CD4-positive, alpha-beta T cell treated with Interleukin-17A for 4 hours (primary cell): ENCODE measurements around the gene EPB41.
"Not testable (repeated sequence)": the region's sequence is repeated elsewhere in the genome, so short reads cannot be mapped to it uniquely, and the experiment has no call there.

Experiments
- DNase-seq: peaks from one replicate; pipeline ENCODE4 v3.0.0-alpha.2; 2020; ENCODE audit warnings: mixed read lengths

EPB41 gene

DNA sequence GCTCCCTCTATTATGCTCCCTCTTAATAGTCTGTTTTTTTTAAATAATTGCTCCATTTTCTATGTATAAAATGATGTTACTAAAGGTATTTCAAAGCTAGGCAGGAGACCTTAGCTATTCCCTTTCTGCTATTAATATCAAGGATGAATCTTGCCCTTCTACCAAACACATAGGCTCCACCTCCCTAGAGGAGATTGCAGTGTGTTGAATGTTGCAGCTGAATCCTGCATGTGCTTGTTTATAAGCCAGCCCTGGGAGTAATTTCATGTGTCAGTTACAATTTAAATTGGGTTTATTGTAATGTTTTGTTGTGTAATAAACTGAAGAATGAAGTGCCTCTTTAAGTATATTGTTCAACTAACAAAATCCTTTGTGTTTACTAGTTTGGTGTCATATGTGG lies 143.3 kb downstream of the EPB41 start:
- no peak for DNase-seq

DNA sequence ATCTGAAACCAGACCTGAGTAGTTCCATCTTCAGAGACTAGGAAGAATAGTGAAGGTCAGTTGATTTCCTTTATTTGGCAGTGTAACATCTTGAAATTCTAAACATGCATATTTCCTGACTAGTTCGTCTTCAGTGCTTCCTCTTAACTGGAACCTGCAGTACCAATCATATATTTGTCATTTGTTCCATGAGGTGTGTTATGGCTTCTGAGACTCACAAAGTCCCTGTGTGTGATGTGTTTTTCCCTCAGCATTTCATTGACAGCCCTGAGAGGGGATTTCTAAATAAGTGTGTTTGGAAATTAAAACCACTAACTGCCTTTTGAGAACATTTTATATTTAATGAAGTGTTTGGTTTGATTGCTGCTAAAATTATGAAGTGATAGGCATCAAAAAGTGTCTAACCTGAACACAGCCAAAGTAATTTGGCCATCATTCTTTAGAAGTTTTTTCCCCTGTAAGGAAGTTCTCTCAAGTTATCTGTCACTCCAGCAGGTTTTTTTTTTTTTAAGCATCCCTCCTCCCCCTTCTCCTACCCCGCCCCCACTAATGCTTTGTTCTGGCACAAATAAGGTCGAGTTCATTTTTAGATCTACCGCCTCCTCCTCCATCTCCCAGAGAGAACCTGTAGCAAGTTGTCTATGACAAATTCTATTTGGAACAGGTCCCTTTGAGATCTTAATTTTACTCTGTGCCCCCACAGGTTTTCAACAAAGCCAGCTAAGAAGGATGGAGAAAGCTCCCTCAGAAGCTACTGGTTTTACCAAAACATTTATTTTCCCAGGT lies 148.0 kb downstream of the EPB41 start:
- DNase-seq: no peak

DNA sequence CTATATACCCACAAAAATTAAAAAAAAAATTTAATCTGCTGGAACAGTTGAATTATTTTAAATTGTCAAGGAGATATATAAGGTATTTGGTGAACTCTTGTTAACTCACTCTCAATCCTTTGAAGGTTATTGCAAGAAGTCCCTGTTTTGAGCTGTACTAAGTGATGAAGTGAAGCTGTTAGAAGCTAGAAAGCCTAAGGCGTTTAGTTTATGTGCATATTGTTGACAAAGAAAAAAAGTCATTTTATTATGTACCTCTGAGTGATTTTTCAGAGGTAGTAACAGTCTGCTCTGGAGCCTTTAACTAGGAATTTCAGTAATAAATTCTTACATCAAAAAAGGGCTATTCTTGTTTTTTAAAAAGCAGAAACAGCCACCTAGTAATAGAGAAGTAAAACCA lies 149.7 kb downstream of the EPB41 start:
- DNase-seq: no peak

DNA sequence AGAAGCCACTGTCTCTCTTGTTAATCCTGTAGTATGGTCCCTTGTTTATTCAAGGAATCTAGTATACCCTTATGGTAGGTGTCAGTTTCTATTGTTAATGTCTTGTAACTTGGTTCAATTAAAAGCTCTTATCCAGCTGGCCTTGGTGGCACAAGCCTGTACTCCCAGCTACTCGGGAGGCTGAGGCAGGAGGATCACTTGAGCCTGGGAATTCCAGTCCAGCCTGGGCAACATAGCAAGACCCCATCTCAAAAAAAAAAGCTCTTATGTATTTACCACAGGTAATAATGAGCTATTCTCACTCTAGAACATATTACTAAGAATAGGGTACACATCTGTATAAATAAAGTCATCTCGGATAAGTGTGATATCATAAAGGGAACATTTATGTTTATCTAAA lies 162.8 kb downstream of the EPB41 start:
- no peak for DNase-seq

DNA sequence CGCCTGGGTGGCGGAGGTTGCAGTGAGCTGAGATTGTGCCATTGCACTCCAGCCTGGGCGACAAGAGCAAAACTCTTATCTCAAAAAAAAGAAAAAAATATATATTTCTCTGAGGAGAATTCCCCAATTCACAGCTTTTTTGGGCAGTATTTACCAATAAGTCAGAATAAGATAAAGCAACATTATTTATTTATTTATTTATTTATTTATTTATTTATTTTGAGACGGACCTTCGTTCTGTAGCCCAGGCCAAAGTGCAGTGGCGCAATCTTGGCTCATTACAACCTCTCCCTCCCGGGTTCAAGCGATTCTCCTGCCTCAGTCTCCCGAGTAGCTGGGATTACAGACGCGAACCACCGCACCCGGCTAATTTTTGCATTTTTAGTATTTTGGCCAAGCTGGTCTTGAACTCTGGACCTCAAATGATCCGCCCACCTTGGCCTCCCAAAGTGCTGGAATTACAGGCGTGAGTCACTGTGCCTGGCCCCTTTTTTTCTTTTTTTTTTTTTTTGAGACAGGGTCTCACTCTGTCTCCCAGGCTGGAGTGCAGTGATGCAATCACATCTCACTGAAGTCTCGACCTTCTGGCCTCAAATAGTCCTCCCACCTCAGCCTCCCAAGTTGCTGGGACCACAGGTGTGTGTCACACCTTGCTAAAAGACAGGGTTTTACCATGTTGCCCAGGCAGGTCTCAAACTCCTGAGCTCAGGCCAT lies 165.7 kb downstream of the EPB41 start:
- not testable (repeated sequence) for DNase-seq

DNA sequence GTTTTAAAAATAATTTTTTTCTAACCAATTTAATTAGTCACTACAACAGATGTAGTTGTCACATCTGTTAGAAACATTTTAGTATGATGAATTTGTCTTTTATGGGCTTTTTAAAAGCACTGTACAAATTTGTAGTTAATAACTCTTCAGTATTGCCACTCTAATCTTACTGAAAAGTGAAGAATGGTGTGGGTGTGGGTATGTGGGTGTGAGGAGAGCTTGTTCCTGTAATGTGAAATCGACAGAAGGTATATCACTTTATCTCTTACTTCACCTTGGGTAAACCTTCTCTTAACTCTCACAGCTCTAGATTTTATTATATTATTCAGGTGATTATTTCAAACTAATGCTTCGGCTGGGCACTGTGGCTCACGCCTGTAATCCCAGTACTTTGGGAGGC lies 166.8 kb downstream of the EPB41 start:
- no peak for DNase-seq

DNA sequence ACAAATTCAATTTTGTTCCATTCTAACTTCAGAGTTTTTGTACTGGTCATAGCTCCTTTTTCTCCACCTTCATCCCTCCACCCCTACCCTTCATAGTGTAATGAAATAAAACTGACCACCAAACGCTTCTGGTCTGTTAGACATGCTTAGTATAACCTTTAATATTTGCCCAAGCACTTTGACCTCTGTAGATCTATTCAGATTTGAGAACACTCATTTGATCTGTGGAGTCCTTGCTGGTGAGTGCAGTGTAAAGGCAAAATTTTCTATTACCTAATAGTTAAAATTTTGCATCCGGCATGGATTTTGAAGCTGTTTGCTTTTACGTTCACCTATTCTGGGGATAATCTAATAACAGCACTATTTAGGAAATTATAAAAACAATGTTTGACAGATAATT lies 168.2 kb downstream of the EPB41 start:
- DNase-seq: no peak

DNA sequence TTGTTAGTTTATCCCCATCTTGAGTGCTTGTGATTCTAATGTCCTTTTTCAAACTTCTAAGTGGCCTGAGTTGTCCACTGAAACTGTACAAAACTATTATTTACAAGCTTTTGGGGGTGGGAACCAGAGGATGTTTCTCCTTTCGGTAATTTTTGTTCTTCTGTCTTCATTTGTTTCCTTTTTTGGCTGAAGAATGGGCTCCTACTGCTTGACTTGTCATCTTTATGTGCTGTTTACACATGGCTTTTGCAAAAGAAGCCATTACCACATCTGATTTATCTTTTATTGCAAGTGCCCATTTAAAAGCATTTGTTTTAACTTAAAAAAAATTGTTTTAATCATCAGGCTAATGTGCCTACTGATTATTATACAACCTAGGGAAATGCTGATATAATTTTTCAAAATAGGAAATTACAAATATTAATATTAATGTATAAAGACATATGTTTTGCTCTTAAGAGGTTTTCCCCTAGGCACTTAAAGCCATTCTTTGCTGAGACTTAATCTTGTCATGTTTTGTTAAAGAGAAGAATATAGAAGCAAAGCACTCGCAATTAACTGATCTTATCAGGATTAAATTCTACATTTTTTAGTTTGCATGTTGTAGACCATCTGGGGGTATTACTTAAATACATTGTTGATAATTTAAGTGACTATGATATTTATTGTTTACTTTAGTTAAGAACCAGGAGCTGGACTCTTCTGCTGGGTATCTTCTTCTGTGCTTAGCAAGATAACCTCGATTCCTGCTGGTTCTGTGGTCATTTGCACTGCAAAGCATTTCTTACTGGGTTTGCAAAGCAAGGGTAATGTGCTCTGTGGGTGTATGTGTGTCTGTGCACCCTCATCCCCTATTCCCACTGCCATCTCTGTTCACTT lies 169.2 kb downstream of the EPB41 start:
- no peak for DNase-seq

DNA sequence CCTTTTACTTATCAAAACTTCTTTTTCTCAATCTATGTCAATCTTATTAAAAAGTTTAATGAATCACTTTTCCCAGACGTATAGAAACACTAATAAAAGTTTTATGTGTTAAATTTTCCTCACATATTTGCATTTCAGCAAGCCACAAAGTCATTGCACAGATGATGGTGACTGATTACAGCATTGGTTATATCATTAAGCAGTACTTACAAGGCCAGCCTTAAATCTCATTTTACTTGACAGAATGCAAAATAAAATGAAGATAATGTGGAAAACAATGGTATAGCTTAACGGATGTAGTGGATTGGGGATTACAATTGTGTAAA lies 169.8 kb downstream of the EPB41 start:
- DNase-seq: no peak

DNA sequence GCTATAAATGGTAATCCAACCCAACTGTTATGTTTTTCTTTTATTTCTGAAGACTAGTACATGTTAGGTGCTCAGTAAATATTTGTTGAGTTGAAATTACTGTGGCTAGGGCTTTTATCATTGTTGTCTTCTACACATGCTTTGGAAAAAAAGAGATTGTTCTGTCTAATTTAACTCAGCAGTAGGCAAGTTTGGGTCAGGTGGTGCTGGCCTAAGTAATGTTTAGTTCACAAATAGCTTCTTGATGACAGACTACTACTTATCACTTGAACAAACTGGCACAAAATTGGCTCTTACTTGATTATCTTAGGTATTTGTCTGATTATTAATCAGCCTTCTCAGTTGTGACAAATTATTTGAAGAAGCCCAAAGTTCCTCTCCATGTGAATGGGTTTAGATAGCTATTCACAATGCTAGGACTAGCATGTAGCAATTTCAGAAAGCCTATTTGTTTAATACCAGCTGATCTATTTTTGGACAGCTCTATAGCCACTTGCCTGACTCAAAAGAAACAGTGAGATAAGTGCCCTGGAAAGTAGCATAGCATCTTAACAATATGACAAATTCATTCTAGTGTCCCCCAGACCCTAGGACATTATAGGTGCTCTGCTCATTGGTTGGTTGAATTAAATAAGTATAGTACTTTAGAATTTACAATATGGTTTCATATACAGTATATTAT lies 176.7 kb downstream of the EPB41 start:
- no peak for DNase-seq

DNA sequence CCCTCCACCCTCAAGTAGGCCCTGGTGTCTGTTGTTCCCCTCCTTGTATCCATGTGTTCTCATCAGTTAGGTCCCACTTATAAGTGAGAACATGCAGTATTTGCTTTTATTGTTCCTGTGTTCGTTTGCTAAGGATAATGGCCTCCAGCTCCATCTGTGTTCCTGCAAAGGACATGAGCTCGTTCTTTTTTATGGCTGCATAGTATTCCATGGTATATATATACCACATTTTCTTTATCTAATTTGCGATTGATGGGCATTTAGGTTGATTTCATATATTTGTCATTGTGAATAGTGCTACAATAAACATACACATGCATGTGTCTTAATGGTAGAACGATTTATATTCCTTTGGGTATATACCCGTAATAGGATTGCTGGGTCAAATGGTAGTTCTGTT lies 178.3 kb downstream of the EPB41 start:
- DNase-seq: not testable (repeated sequence)

DNA sequence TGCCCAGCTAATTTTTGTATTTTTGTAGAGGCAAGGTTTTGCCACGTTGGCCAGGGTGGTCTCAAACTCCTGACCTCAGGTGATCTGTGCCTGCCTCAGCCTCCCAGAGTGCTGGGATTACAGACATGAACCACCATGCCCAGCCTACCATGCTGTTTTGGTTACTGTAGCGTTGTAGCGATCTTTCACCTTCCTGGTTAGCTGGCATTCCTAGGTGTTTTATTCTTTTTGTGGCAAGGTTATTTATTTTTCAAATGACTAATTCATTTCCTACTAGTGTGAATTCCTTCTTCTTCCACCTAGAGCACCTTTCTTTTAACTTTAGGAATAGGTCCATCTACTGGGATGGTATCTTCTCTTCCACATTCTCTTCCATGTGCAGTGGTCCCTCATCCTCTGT lies 180.1 kb downstream of the EPB41 start:
- no peak for DNase-seq

DNA sequence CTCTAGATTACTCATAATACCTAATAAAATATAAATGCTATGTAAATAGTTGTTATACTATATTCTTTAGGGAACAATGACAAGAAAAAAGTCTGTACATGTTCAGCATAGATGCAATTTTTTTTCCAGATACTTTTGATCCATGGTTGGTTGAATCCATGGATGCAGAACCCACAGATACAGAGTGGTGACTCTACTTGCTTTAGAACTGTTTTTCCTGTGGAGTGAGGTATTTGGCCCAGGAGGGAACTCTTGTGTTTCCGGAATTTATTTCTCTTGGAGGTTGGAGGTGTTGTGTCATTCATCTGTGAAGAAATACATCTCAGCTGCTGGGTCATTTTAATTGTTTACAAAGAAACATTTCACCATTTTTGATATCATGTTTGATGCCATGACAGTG lies 180.6 kb downstream of the EPB41 start:
- no peak for DNase-seq

DNA sequence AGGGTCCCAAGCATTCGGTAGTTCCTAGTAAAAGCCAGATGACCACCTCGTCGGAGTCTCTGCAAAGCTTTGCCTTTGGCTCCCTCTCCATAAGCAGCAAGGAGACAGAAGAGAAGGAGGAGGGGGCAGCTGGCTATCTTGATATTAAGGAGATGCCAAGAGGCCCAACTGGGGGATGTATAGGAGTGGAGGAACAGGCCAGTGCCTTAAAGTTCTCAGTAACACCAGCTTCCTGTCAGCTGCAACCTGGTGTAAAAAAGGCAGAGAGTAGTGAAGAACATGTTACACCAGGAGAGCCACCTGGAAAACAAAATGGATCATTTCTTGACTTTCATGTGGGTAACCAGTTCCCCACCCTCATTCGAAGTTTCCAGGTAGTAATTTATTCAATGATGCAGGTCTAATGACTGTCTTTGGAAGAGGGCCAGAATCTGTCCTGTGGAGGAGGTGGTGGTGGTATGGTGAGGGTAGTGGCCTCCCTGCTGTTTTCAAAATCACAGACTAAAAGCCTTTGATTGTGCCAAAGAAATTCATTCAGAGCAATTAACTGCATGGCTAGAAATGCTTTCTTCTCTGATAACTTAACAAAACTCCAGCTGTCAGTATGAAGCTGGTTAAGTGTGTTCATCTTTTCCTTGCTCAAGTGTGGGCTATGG lies 182.0 kb downstream of the EPB41 start:
- no peak for DNase-seq

DNA sequence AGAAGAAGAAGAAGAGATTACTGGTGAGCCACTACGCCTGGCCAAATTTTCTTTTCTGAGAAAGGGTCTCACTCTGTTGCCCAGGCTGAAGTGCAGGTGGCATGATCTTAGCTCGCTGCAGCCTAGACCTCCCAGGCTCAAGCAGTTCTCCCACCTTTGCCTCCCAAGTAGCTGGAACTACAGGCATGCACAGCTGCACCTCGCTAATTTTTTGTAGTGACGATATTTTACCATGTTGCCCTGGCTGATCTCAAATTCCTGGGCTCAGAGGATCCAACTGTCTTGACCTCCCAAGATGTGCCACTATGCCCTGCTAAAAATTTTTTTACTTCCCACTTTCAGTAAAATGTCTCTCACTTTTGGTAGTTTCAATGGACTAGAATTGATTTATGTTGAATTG lies 184.9 kb downstream of the EPB41 start:
- no peak for DNase-seq

DNA sequence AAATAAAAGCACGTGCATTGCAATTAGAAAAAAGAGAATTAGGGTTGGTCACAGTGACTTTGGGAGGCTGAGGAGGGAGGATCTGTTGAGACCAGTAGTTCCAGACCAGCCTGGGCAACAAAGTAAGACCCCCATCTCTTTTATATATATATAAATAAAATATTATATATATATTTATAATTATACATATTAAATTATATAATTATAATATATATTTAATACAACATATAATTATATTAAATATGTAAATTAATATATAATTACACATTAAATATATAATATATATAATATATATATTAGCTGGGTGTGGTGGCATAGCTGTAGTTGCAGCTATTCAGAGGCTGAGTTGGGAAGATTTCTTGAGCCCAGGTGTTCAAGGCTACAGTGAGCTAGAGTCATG lies 186.1 kb downstream of the EPB41 start:
- no peak for DNase-seq

DNA sequence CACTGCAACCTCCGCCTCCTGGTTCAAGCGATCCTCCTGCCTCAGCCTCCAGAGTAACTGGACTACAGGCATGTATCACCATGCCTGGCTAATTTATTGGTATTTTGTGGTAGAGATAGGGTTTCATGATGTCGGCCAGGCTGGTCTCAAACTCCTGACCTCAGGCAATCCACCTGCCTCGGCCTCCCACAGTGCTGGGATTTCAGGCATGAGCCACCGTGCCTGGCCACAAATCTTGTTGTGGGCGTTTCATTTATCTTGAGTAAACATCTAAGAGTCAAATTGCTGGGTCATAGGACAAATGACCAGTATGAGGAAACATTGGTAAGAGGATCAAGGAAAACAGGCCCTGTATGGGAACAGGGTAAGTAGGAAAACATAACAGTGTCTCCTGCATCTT lies 191.5 kb downstream of the EPB41 start:
- DNase-seq: no peak

DNA sequence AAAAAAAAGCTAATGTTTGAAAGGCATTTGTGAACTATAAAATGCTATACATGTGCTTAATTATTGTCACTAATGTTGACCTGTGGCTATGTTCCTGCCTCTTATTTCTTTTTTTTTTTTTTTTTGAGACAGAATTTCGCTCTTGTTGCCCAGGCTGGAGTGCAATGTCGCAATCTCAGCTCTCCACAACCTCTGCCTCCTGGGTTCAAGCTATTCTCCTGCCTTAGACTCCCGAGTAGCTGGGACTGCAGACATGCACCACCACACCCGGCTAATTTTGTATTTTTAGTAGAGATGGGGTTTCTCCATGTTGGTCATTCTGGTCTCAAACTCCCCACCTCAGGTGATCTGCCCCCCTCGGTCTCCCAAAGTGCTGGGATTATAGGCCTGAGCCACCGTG lies 193.7 kb downstream of the EPB41 start:
- DNase-seq: not testable (repeated sequence)

DNA sequence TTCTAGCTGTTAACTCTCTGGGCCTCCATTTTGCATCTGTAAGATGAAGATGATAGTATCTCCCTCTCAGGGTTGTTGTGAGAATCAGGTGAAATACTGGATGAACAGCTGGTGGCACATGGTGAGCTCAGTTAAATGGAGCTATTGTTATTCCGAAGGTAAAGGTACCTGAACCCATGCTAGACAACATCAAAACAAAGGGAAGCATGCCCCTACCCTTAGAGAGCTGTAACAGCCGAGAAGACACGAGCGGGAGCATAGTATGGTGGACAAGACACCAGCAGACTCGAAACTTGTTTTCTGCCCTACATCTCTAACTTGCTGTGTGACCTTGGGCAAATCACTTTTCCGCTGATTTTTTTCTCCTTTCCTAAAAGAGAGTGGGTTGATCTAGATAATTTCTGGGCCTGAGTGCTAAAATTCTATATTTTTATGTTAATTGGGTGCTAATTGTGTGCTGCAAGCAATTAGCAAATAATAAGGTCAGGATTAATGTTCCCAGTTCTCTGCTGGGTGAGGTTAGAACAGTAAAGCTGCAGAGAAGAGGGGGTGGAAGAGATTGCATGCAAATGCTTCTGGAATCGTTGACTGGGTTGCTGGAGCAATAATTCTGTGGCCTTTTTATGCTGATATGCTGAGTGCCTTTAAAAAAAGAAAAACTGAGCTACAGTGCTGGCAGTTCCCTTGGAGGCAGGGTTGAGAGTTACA lies 198.5 kb downstream of the EPB41 start:
- DNase-seq: no peak

DNA sequence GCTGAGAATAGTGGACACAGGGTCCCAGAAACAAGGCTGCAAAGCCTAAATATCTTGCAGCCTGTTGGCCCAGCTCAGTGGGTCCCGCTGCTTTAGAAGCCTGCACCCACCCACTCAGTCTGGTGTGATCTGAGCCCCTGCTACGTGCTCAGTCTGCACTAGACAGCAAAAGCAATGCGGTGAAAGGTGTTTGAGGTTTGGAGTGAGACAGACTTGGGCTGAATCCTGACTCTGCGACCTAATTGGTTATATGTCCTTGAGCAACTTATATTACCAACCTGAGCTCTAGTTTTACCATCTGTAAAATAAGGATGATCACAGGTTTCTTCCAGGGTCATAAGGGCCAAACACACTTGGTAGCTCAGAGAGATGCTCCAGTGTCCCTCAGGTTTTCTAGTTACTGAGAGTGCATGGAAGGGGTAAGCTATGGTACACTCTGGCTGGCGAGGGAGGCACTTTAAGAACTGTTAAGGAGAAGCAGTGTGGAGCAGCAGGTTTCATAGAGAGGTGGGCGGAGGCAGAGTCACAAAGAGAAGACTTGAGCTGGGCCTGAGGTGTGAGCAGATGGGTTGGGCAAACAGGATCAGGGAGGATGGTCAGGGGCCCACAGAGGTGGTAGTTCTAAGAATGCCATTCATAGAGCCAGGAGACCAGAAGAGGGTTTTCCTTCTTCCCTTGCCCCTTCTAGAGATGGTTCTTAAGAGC lies 199.2 kb downstream of the EPB41 start:
- no peak for DNase-seq

DNA sequence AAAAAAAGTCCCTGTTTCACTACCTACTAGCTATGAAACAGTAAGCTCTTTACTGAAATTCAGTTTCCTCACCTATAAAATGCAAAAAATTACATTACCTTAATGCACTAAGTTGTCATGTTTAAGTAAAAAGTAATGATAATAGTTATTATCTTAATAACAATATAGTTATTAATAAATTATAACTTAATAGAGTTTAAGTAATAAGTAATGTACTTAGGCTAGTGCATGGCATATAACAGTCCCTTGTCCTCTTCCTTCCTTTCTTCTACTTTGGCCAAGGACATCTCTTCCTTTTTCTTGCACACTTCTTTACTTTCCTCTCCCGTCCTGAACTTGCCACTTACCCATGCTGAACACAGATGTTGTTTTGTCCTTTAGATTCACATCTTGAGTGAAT lies 200.3 kb downstream of the EPB41 start:
- DNase-seq: no peak
